Upper lobe of right lung (tissue), 1 donor: ENCODE data around the gene GATA2. TPM values are rescaled to one million over a fixed set of nuclear protein-coding genes. Genes with fewer than 3 reads are reported as not detected.

Experiments
- ATAC-seq: fragments of 200-7000 bp; cut with Tn5 transposase; one replicate; pipeline ENCODE4 v1.9.1; 2020; ENCODE audit warnings: mild to moderate bottlenecking, moderate library complexity
- DNase-seq: peaks from one replicate; pipeline ENCODE4 v3.0.0-alpha.2; 2020
- H3K27ac ChIP-seq: fragments of 200-600 bp; one replicate; pipeline ENCODE4 v1.8.0; 2022
- H3K27me3 ChIP-seq: fragments of 200-600 bp; one replicate; pipeline ENCODE4 v1.8.0; 2022; ENCODE audit warnings: mild to moderate bottlenecking
- H3K36me3 ChIP-seq: fragments of 200-600 bp; one replicate; pipeline ENCODE4 v1.8.0; 2022
- H3K4me1 ChIP-seq: fragments of 200-600 bp; one replicate; pipeline ENCODE4 v1.8.0; 2022
- H3K4me3 ChIP-seq: fragments of 200-600 bp; one replicate; pipeline ENCODE4 v1.8.0; 2022; ENCODE audit warnings: mild to moderate bottlenecking
- H3K9me3 ChIP-seq: fragments of 200-600 bp; one replicate; pipeline ENCODE4 v1.8.0; 2022
- CTCF ChIP-seq: fragments of 200-600 bp; IDR thresholded peaks from one replicate; pipeline ENCODE4 v1.8.0; 2022; ENCODE audit warnings: antibody characterized with exemption
- intact Hi-C: fragments of 100-400 bp; cut with DNase I; formaldehyde crosslinking; loops from one replicate; pipeline ENCODE4 v1.11.0; 2022
- total RNA-seq: library from RNA; stranded (reverse); fragmentation: NEBNext Ultra II Directional; extraction: Animal tissue kit (Norgen Biotek cat#: 25700); gene quantifications from one replicate; pipeline ENCODE4 v1.2.1, GENCODE V29; 2021
- donor health status: DM: no; HTN: yes; CAD: no; lungs with severe emphysema.

The GATA2 gene
- total RNA-seq, 1 donor from 2014 or later: 86.6 TPM

DNA sequence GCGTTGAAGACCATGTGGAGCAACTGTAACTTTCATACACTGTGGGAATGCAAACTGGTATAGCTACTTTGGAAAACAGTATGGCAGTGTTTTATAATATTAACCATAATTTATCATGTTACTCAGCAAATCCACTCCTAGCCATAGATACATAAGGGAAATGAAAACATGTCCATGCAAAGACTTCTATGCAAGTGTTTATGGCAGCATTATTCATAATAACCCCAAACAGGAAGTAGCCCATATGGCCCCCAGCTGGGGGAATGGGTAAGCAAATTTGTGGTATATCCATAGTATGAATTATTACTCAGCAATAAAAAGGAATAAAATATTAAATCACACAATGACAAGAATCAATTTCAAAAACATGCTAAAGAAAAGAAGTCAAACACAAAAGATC, 23.0 kb upstream of the GATA2 start:
- ATAC-seq (no peak), DNase-seq (no peak)
- H3K4me1 ChIP-seq: no peaks in the 10 kb centered on the region
- H3K9me3 ChIP-seq: no peaks in the 10 kb centered on the region
- no peak for TF ChIP-seq CTCF
- H3K27me3 ChIP-seq: no peaks in the 10 kb centered on the region
- H3K27ac ChIP-seq: no peak overlapping the region
- no peak overlapping the region for H3K4me3 ChIP-seq
- intact Hi-C loops: no loop called here
- no peaks in the 10 kb centered on the region for H3K36me3 ChIP-seq

DNA sequence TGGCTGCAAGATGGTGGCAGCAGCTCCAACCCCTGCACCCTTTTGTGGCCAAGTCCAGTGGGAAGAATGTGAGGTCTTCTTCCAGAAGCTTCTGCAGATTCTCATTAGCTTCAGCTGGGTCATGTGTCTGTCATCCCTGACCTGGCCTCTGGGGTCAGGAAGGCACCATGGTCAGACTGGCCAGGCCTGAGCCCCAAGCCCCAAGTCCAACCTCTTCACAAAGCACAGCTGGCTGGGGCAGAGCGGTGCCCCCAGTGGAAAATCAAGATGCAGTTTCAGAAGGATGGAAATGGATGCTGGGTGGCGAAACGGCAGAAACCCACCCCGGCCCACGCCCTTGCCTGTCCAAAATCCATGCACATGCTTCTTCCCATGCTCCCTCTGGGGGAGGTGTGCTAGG, 15.9 kb upstream of the GATA2 start:
- DNase-seq (no peak), ATAC-seq (no peak)
- no peaks in the 10 kb centered on the region for H3K36me3 ChIP-seq
- no peak overlapping the region for H3K27ac ChIP-seq
- no peaks in the 10 kb centered on the region for H3K9me3 ChIP-seq
- no peaks in the 10 kb centered on the region for H3K4me1 ChIP-seq
- no peak for TF ChIP-seq CTCF
- H3K27me3 ChIP-seq: no peaks in the 10 kb centered on the region
- intact Hi-C loops: no loop called here
- H3K4me3 ChIP-seq: no peak overlapping the region

GRCh38 chr3:128506754-128507153, 13.8 kb upstream of the GATA2 start:
- no peak for TF ChIP-seq CTCF
- Histone ChIP-seq H3K27me3 (peaks cover 4% of the 10 kb centered on the region), H3K27ac (no peak overlapping the region), H3K36me3 (no peaks in the 10 kb centered on the region), H3K4me1 (no peaks in the 10 kb centered on the region), H3K4me3 (no peak overlapping the region), H3K9me3 (no peaks in the 10 kb centered on the region)
- DNase-seq (no peak), ATAC-seq (no peak)
- intact Hi-C loops: no loop called here

DNA sequence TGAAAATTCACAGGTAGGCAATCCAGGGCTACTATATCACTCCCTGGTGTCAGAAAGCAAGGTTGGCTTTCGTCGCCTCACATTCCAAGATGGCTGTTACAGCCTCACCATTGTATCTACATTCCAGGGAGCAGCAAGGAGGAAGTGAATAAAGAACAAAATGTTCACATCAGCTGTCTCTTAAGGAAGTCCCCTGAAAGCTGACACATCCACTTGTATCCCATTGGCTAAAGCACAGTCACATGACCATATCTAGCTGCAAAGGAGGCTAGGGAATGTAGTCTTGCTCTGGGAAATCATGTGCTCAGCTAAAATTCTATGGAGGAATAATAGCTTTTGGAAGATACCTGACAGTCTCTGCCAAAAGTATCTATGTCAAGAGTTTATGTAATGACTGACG, 12.8 kb upstream of the GATA2 start:
- H3K9me3 ChIP-seq: no peaks in the 10 kb centered on the region
- H3K4me3 ChIP-seq: no peak overlapping the region
- H3K36me3 ChIP-seq: no peaks in the 10 kb centered on the region
- intact Hi-C loops: no loop called here
- peaks cover 14% of the 10 kb centered on the region for H3K27me3 ChIP-seq
- TF ChIP-seq CTCF: no peak
- H3K4me1 ChIP-seq: no peaks in the 10 kb centered on the region
- ATAC-seq: no peak
- H3K27ac ChIP-seq: no peak overlapping the region
- DNase-seq: no peak

- ATAC-seq (no peak), DNase-seq (no peak)
- Histone ChIP-seq H3K9me3 (no peaks in the 10 kb centered on the region), H3K4me1 (no peaks in the 10 kb centered on the region), H3K27ac (no peak overlapping the region), H3K4me3 (no peak overlapping the region), H3K36me3 (no peaks in the 10 kb centered on the region), H3K27me3 (peaks cover 21% of the 10 kb centered on the region)
- intact Hi-C loops: no loop called here
- TF ChIP-seq CTCF: no peak
These were observed 12.1 kb upstream of the GATA2 start for GRCh38 chr3:128504963-128505730.

DNA sequence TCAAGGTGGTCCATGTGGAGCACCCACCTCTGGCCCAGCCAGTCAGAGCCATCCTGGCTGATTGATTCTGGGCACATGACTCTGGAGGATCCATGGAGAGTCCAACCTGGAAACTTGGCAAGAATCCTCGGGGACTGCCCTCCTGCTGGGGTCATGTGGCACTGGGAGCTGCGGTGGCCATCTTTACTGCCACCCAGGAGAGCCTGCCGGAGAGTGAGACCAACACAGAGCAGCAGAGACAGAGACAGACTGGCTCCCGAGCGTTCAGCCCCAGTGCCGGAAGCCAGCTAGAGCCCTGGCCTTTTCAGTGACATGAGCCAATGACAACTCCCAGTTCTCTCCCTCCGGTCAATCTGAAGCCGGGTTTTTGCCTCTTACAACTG, 11.5 kb upstream of the GATA2 start:
- H3K4me1 ChIP-seq: no peaks in the 10 kb centered on the region
- no peak overlapping the region for H3K27ac ChIP-seq
- no peak for TF ChIP-seq CTCF
- peak; percentile 5 for ATAC-seq
- intact Hi-C loops: no loop called here
- no peak for DNase-seq
- H3K4me3 ChIP-seq: no peak overlapping the region
- H3K36me3 ChIP-seq: no peaks in the 10 kb centered on the region
- peaks cover 27% of the 10 kb centered on the region for H3K27me3 ChIP-seq
- H3K9me3 ChIP-seq: no peaks in the 10 kb centered on the region
